Neural progenitor cell (in vitro differentiated cells): ENCODE measurements around the gene GDPD5. TPM values are rescaled to one million over a fixed set of nuclear protein-coding genes. Genes with fewer than 3 reads are reported as not detected.
A peak's percentile ranks its signal among the peaks of the same experiment; 100 is the strongest.

ENCODE experiments used
- DNase-seq: peaks from one replicate; pipeline ENCODE4 v3.0.0-alpha.2; 2016; ENCODE audit warnings: low spot score
- H2AFZ ChIP-seq: fragments of 200-600 bp; sonication (generic); replicated peaks from 2 replicates; pipeline ENCODE4 v1.6.1; 2016; ENCODE audit warnings: antibody characterized with exemption
- H3F3A ChIP-seq: fragments of 200-600 bp; sonication (generic); 2 replicates; pipeline ENCODE4 v1.6.1; 2016; ENCODE audit warnings: antibody characterized with exemption, low read depth
- H3K27ac ChIP-seq: fragments of 200-600 bp; sonication (generic); 2 replicates; pipeline ENCODE4 v1.5.1; 2016; ENCODE audit warnings: mild to moderate bottlenecking
- H3K27me3 ChIP-seq: fragments of 200-600 bp; sonication (generic); 2 replicates; pipeline ENCODE4 v1.6.1; 2016; ENCODE audit warnings: mild to moderate bottlenecking, moderate library complexity
- H3K36me3 ChIP-seq: fragments of 200-600 bp; sonication (generic); 2 replicates; pipeline ENCODE4 v1.5.1; 2016
- H3K4me1 ChIP-seq: fragments of 200-600 bp; sonication (generic); 2 replicates; pipeline ENCODE4 v1.6.1; 2016; ENCODE audit warnings: mixed run types
- H3K4me2 ChIP-seq: fragments of 200-600 bp; sonication (generic); 2 replicates; pipeline ENCODE4 v1.6.1; 2016
- H3K4me3 ChIP-seq: fragments of 200-600 bp; sonication (generic); 2 replicates; pipeline ENCODE4 v1.5.1; 2016
- H3K79me2 ChIP-seq: fragments of 200-600 bp; sonication (generic); 2 replicates; pipeline ENCODE4 v1.6.1; 2016; ENCODE audit warnings: low read depth
- H3K9ac ChIP-seq: fragments of 200-600 bp; sonication (generic); 2 replicates; pipeline ENCODE4 v1.6.1; 2016
- H3K9me3 ChIP-seq: fragments of 200-600 bp; sonication (generic); 2 replicates; pipeline ENCODE4 v1.5.1; 2016; ENCODE audit warnings: low read depth
- H4K20me1 ChIP-seq: fragments of 200-600 bp; sonication (generic); 2 replicates; pipeline ENCODE4 v1.6.1; 2016; ENCODE audit warnings: low read depth
- H3K27ac Mint-ChIP-seq: 3 replicates; pipeline ENCODE4 v1.8.0; 2021; ENCODE audit warnings: mixed read lengths
- H3K27me3 Mint-ChIP-seq: 2 replicates; pipeline ENCODE4 v1.8.0; 2022; ENCODE audit warnings: low read depth, mild to moderate bottlenecking, inconsistent platforms, moderate library complexity, mixed read lengths; ENCODE audit not compliant: insufficient read depth
- H3K36me3 Mint-ChIP-seq: 3 replicates; pipeline ENCODE4 v1.8.0; 2021; ENCODE audit warnings: mixed read lengths
- H3K4me1 Mint-ChIP-seq: 3 replicates; pipeline ENCODE4 v1.8.0; 2021; ENCODE audit warnings: mixed read lengths
- H3K4me3 Mint-ChIP-seq: 3 replicates; pipeline ENCODE4 v1.8.0; 2021; ENCODE audit warnings: mild to moderate bottlenecking, moderate library complexity, mixed read lengths
- H3K9me3 Mint-ChIP-seq: 3 replicates; pipeline ENCODE4 v1.8.0; 2020; ENCODE audit warnings: mixed read lengths
- CTCF ChIP-seq: fragments of 200-600 bp; sonication (generic); IDR thresholded peaks from 2 replicates; pipeline ENCODE4 v1.5.1; 2017; ENCODE audit warnings: antibody characterized with exemption, mild to moderate bottlenecking
- EZH2 ChIP-seq: fragments of 200-600 bp; sonication (generic); IDR thresholded peaks from 2 replicates; pipeline ENCODE4 v1.6.1; 2017; ENCODE audit warnings: antibody characterized with exemption, mild to moderate bottlenecking, moderate library complexity
- EZH2phosphoT487 ChIP-seq: fragments of 200-600 bp; sonication (generic); IDR thresholded peaks from 2 replicates; pipeline ENCODE4 v1.6.1; 2017; ENCODE audit warnings: antibody characterized with exemption
- total RNA-seq: library from RNA; depleted of rRNA; stranded (reverse); fragments of >200 nt; gene quantifications from 2 replicates; pipeline ENCODE4 v1.2.3, GENCODE V29; 2015; ENCODE audit warnings: low replicate concordance

GDPD5 gene
- total RNA-seq, 1 donor from 2014 or later, result 11.3 TPM

GRCh38 chr11:75543806-75544205 lies 18.1 kb upstream of the GDPD5 start:
- Histone ChIP-seq H3K9me3 (no peaks in the 10 kb centered on the region), H2AFZ (no peak overlapping the region), H3K27me3 (no peaks in the 10 kb centered on the region), H3F3A (no peaks in the 10 kb centered on the region), H3K27ac (no peak overlapping the region), H3K4me2 (no peak overlapping the region), H3K4me3 (no peak overlapping the region), H3K9ac (no peak overlapping the region), H3K79me2 (no peaks in the 10 kb centered on the region), H4K20me1 (no peaks in the 10 kb centered on the region), H3K4me1 (no peaks in the 10 kb centered on the region), H3K36me3 (no peaks in the 10 kb centered on the region)
- Mint-ChIP-seq H3K27me3 (no peaks in the 10 kb centered on the region), H3K4me1 (peaks cover 28% of the 10 kb centered on the region), H3K9me3 (no peaks in the 10 kb centered on the region), H3K27ac (peak overlapping the region; percentile 66), H3K36me3 (no peaks in the 10 kb centered on the region), H3K4me3 (no peak overlapping the region)
- no peak for DNase-seq
- no peak for TF ChIP-seq CTCF

- no peaks in the 10 kb centered on the region for H3K79me2 ChIP-seq
- H3K4me1 Mint-ChIP-seq, result peaks cover 22% of the 10 kb centered on the region
- no peak for TF ChIP-seq EZH2phosphoT487
- no peak for TF ChIP-seq EZH2
- TF ChIP-seq CTCF, result no peak
- H3K36me3 ChIP-seq, result no peaks in the 10 kb centered on the region
- H3K4me3 ChIP-seq, result no peak overlapping the region
- no peaks in the 10 kb centered on the region for H3K27me3 ChIP-seq
- no peak overlapping the region for H2AFZ ChIP-seq
- H3K9me3 ChIP-seq, result no peaks in the 10 kb centered on the region
- no peak for DNase-seq
- no peak overlapping the region for H3K27ac Mint-ChIP-seq
- no peaks in the 10 kb centered on the region for H3F3A ChIP-seq
- H3K36me3 Mint-ChIP-seq, result no peaks in the 10 kb centered on the region
- no peak overlapping the region for H3K4me2 ChIP-seq
- no peaks in the 10 kb centered on the region for H3K4me1 ChIP-seq
- H4K20me1 ChIP-seq, result no peaks in the 10 kb centered on the region
- H3K27ac ChIP-seq, result no peak overlapping the region
- H3K4me3 Mint-ChIP-seq, result no peak overlapping the region
- H3K9ac ChIP-seq, result no peak overlapping the region
- H3K27me3 Mint-ChIP-seq, result peaks cover 5% of the 10 kb centered on the region
- H3K9me3 Mint-ChIP-seq, result no peaks in the 10 kb centered on the region
Measured at GRCh38 chr11:75542088-75542438, 16.3 kb upstream of the GDPD5 start.

- H3K4me1 ChIP-seq, result no peaks in the 10 kb centered on the region
- Mint-ChIP-seq H3K36me3 (no peaks in the 10 kb centered on the region), H3K4me1 (peaks cover 22% of the 10 kb centered on the region), H3K9me3 (no peaks in the 10 kb centered on the region), H3K27me3 (peaks cover 5% of the 10 kb centered on the region), H3K4me3 (no peak overlapping the region), H3K27ac (no peak overlapping the region)
- H4K20me1 ChIP-seq, result no peaks in the 10 kb centered on the region
- H3F3A ChIP-seq, result no peaks in the 10 kb centered on the region
- no peak overlapping the region for H3K27ac ChIP-seq
- no peak overlapping the region for H3K9ac ChIP-seq
- DNase-seq, result no peak
- no peak overlapping the region for H2AFZ ChIP-seq
- no peak for TF ChIP-seq CTCF
- H3K36me3 ChIP-seq, result no peaks in the 10 kb centered on the region
- H3K27me3 ChIP-seq, result no peaks in the 10 kb centered on the region
- no peaks in the 10 kb centered on the region for H3K79me2 ChIP-seq
- H3K4me2 ChIP-seq, result no peak overlapping the region
- no peaks in the 10 kb centered on the region for H3K9me3 ChIP-seq
- H3K4me3 ChIP-seq, result no peak overlapping the region
Measured at GRCh38 chr11:75541193-75542087, 15.7 kb upstream of the GDPD5 start.
